Measurements from ENCODE around the gene ACIN1. TPM values are rescaled to one million over a fixed set of nuclear protein-coding genes. Genes with fewer than 3 reads are reported as not detected.

Gene ACIN1
- total and polyA plus RNA-seq, 9 of the 15 experiments (the other 6 are each of a cell fraction or from before 2014, with no cell fraction given): 5.0 to 196 (median 129) TPM

GRCh38 chr14:23056956-23057756, 37.8 kb downstream of the ACIN1 start, which contains the start of gene CDH24 (continued):
- TF ChIP-seq ZHX1 (conservative IDR thresholded peaks at IDR 0.05; ENCODE audit: low read length): no peak
- TF ChIP-seq RUNX1 (IDR thresholded peaks at IDR 0.05; ENCODE audit: low read depth): no peak
- no peak for TF ChIP-seq ZNF77 (CRISPR knock-in tag; IDR thresholded peaks at IDR 0.05)
- no peak for TF ChIP-seq MITF (IDR thresholded peaks at IDR 0.05)
- 0 out of 2 replicates have a peak, but pooled peaks have one; percentile 67 for TF ChIP-seq PHB (CRISPR knock-in tag; IDR thresholded peaks at IDR 0.05)
- TF ChIP-seq EP300 (IDR thresholded peaks at IDR 0.05; ENCODE audit: low read length): no peak
- peak; percentile 99 for TF ChIP-seq ZNF512 (tag; IDR thresholded peaks at IDR 0.05)
- TF ChIP-seq CUX1 (CRISPR knock-in tag; IDR thresholded peaks at IDR 0.05): no peak
- TF ChIP-seq HMG20A (CRISPR knock-in tag; conservative IDR thresholded peaks at IDR 0.05): no peak
- TF ChIP-seq RERE (CRISPR knock-in tag; IDR thresholded peaks at IDR 0.05; ENCODE audit: borderline replicate concordance): no peak

All from K562 (cell line).